NOMO-1 treated with DMSO at 0.1 percent for 48 hours (cell line): ENCODE results near the gene MED28.
"Not testable (repeated sequence)": the region's sequence is repeated elsewhere in the genome, so short reads cannot be mapped to it uniquely, and the experiment has no call there.

Experiments
- DNase-seq: peaks from one replicate; lab custom pipeline; 2025; ENCODE audit not compliant: unreplicated experiment; lab: John Stamatoyannopoulos, UW

MED28 gene

GRCh38 chr4:17616283-17616682, 1.8 kb downstream of the MED28 start:
- DNase-seq: no peak

GRCh38 chr4:17618926-17619325, 4.5 kb downstream of the MED28 start:
- no peak for DNase-seq

GRCh38 chr4:17619416-17620105, 5.1 kb downstream of the MED28 start:
- no peak for DNase-seq

GRCh38 chr4:17623451-17624001, 9.1 kb downstream of the MED28 start:
- DNase-seq: no peak

GRCh38 chr4:17624821-17625220, 10.4 kb downstream of the MED28 start:
- no peak for DNase-seq

- no peak for DNase-seq
Observed at GRCh38 chr4:17630228-17630627, 15.8 kb downstream of the MED28 start.

- no peak for DNase-seq
Observed at GRCh38 chr4:17633600-17633999, 19.2 kb downstream of the MED28 start.

- no peak for DNase-seq
Observed at GRCh38 chr4:17635056-17635455, 20.6 kb downstream of the MED28 start.

GRCh38 chr4:17636341-17636695, 21.9 kb downstream of the MED28 start:
- no peak for DNase-seq

GRCh38 chr4:17636696-17637622, 22.5 kb downstream of the MED28 start:
- peak; percentile 66 for DNase-seq

GRCh38 chr4:17639136-17639535, 24.7 kb downstream of the MED28 start:
- DNase-seq: no peak

- DNase-seq: no peak
Observed at GRCh38 chr4:17642398-17642783, 27.9 kb downstream of the MED28 start.

GRCh38 chr4:17646693-17647092, 32.3 kb downstream of the MED28 start:
- DNase-seq: no peak

- no peak for DNase-seq
Observed at GRCh38 chr4:17647176-17647806, 32.9 kb downstream of the MED28 start.

GRCh38 chr4:17647927-17648326, 33.5 kb downstream of the MED28 start:
- no peak for DNase-seq

- no peak for DNase-seq
Observed at GRCh38 chr4:17650406-17650805, 36.0 kb downstream of the MED28 start.

GRCh38 chr4:17654701-17655100, 40.3 kb downstream of the MED28 start:
- no peak for DNase-seq

- DNase-seq: no peak
Observed at GRCh38 chr4:17657090-17657489, 42.6 kb downstream of the MED28 start.

- DNase-seq: no peak
Observed at GRCh38 chr4:17657849-17658248, 43.4 kb downstream of the MED28 start.

GRCh38 chr4:17659196-17659595, 44.8 kb downstream of the MED28 start:
- not testable (repeated sequence) for DNase-seq

- DNase-seq: no peak
Observed at GRCh38 chr4:17662694-17663093, 48.3 kb downstream of the MED28 start.

- DNase-seq: peak; percentile 73
Observed at GRCh38 chr4:17664755-17665154, 50.3 kb downstream of the MED28 start.
